H1 (cell line): ENCODE data around the gene ATP6V1E1. TPM values are rescaled to one million over a fixed set of nuclear protein-coding genes. Genes with fewer than 3 reads are reported as not detected.
A peak's percentile ranks its signal among the peaks of the same experiment; 100 is the strongest.

ENCODE experiments used
- CTCF ChIA-PET: fragments of 300-600 bp; sonication (Branson Sonifier 250); formaldehyde crosslinking; loops from one replicate; lab custom pipeline; 2021; ENCODE audit not compliant: partially characterized antibody; lab: Charles Lee
- POLR2A ChIA-PET: fragments of 300-600 bp; sonication (Branson Sonifier 250); formaldehyde crosslinking; loops from one replicate; lab custom pipeline; 2021; ENCODE audit warnings: inconsistent platforms; ENCODE audit not compliant: partially characterized antibody; lab: Charles Lee
- DNase-seq, 2 experiments: peaks; one replicate each; pipeline versions ENCODE4 v3.0.0 to v3.0.0-alpha.2; 2010 to 2022; ENCODE audit warnings: low spot score in 2 of 2, low read depth in 1 of 2, mixed read lengths in 1 of 2
- FAIRE-seq: peaks from 2 replicates; lab custom pipeline; 2011; peaks lifted over from hg19 to GRCh38; lab: Jason Lieb, UNC
- H2AFZ ChIP-seq: 2 replicates; pipeline ENCODE4 v1.8.1; 2012; ENCODE audit warnings: low read length, inconsistent platforms
- H2AK5ac ChIP-seq: 2 replicates; pipeline ENCODE4 v1.6.1; 2013; ENCODE audit warnings: low read depth, low read length
- H2BK120ac ChIP-seq: replicated peaks from 2 replicates; pipeline ENCODE3; 2013; ENCODE audit warnings: low read depth, low read length, inconsistent platforms
- H2BK12ac ChIP-seq: 2 replicates; pipeline ENCODE4 v1.6.1; 2013; ENCODE audit warnings: low read depth, low read length
- H2BK15ac ChIP-seq: 2 replicates; pipeline ENCODE4 v1.6.1; 2013; ENCODE audit warnings: low read length
- H2BK20ac ChIP-seq: 2 replicates; pipeline ENCODE4 v1.6.1; 2013; ENCODE audit warnings: low read length
- H2BK5ac ChIP-seq: 2 replicates; pipeline ENCODE4 v1.6.1; 2013; ENCODE audit warnings: low read depth, low read length
- H3K14ac ChIP-seq: 2 replicates; pipeline ENCODE4 v1.6.1; 2013; ENCODE audit warnings: inconsistent platforms; ENCODE audit not compliant: insufficient read length
- H3K18ac ChIP-seq: 2 replicates; pipeline ENCODE4 v1.6.1; 2013; ENCODE audit warnings: low read length; ENCODE audit errors: extremely low read depth
- H3K23ac ChIP-seq: 2 replicates; pipeline ENCODE4 v1.6.1; 2013; ENCODE audit warnings: inconsistent platforms; ENCODE audit not compliant: insufficient read length
- H3K23me2 ChIP-seq: 2 replicates; pipeline ENCODE4 v1.6.1; 2013; ENCODE audit warnings: low read depth, low read length
- H3K27ac ChIP-seq: 2 replicates; pipeline ENCODE4 v1.6.1; 2011; ENCODE audit warnings: low read depth, low read length, inconsistent platforms
- H3K27me3 ChIP-seq, 4 experiments: replicated peaks in 1 of 4; 1 replicate in 1 of 4; 2 replicates in 3 of 4; pipeline versions ENCODE4 v1.6.1 to v1.8.1; 2011 to 2013; ENCODE audit warnings: low read length in 3 of 4, mild to moderate bottlenecking in 3 of 4, inconsistent platforms in 2 of 4, mixed read lengths in 2 of 4, moderate library complexity in 1 of 4; ENCODE audit not compliant: control insufficient read depth in 3 of 4, insufficient read depth in 3 of 4; ENCODE audit errors: extremely low read depth in 1 of 4
- H3K36me3 ChIP-seq, 4 experiments: 2 replicates each; pipeline versions ENCODE4 v1.6.1 to v1.8.1; 2011 to 2013; ENCODE audit warnings: mild to moderate bottlenecking in 4 of 4, low read length in 3 of 4, moderate library complexity in 2 of 4, control low read depth in 1 of 4, inconsistent platforms in 1 of 4; ENCODE audit not compliant: insufficient read depth in 4 of 4, control insufficient read depth in 2 of 4
- H3K4ac ChIP-seq: replicated peaks from 2 replicates; pipeline ENCODE3; 2013; ENCODE audit warnings: low read length, low read depth, mixed read lengths, inconsistent platforms; ENCODE audit not compliant: insufficient read length
- H3K4me1 ChIP-seq, 4 experiments: replicated peaks in 1 of 4; 1 replicate in 1 of 4; 2 replicates in 3 of 4; pipeline versions ENCODE4 v1.6.1 to v1.8.1; 2011 to 2013; ENCODE audit warnings: low read length in 3 of 4, inconsistent platforms in 2 of 4, mixed read lengths in 1 of 4; ENCODE audit not compliant: insufficient read depth in 4 of 4, control insufficient read depth in 3 of 4
- H3K4me2 ChIP-seq, 2 experiments: 2 replicates each; pipeline versions ENCODE4 v1.6.1 to v1.8.1; 2011 to 2013; ENCODE audit warnings: low read depth in 2 of 2, low read length in 2 of 2, control low read depth in 1 of 2, inconsistent platforms in 1 of 2, mild to moderate bottlenecking in 1 of 2; ENCODE audit not compliant: insufficient read depth in 1 of 2
- H3K4me3 ChIP-seq, 4 experiments: fragments of 200-600, 300-600 bp in 1 of 4; sonication (generic), shearing (Covaris generic), sonication (Bioruptor Twin) in 1 of 4; 2 replicates each; pipeline versions ENCODE4 v1.5.1 to v1.8.1; 2011 to 2016; ENCODE audit warnings: low read length in 4 of 4, low read depth in 3 of 4, control low read depth in 2 of 4, inconsistent platforms in 2 of 4, mild to moderate bottlenecking in 2 of 4, mixed read lengths in 1 of 4, moderate library complexity in 1 of 4; ENCODE audit not compliant: insufficient read depth in 2 of 4; ENCODE audit errors: extremely low read depth in 1 of 4
- H3K56ac ChIP-seq: replicated peaks from 2 replicates; pipeline ENCODE3; 2013; ENCODE audit warnings: low read depth, mild to moderate bottlenecking, mixed read lengths, low read length, inconsistent platforms; ENCODE audit not compliant: insufficient read length
- H3K79me1 ChIP-seq: 2 replicates; pipeline ENCODE4 v1.6.1; 2013; ENCODE audit warnings: low read depth, low read length, control low read depth
- H3K79me2 ChIP-seq, 2 experiments: 2 replicates each; pipeline versions ENCODE4 v1.6.1 to v1.8.1; 2012 to 2013; ENCODE audit warnings: low read length in 2 of 2, mild to moderate bottlenecking in 2 of 2, inconsistent platforms in 1 of 2; ENCODE audit not compliant: insufficient read depth in 2 of 2, control insufficient read depth in 1 of 2
- H3K9ac ChIP-seq, 4 experiments: replicated peaks in 1 of 4; 1 replicate in 1 of 4; 2 replicates in 3 of 4; pipeline versions ENCODE4 v1.6.1 to v1.8.1; 2011 to 2013; ENCODE audit warnings: low read depth in 3 of 4, low read length in 3 of 4, control low read depth in 2 of 4, mild to moderate bottlenecking in 2 of 4, moderate library complexity in 2 of 4, inconsistent platforms in 1 of 4; ENCODE audit errors: extremely low read depth in 1 of 4
- H3K9me3 ChIP-seq, 2 experiments: 2 replicates each; pipeline versions ENCODE4 v1.6.1 to v1.8.1; 2012 to 2013; ENCODE audit warnings: mild to moderate bottlenecking in 2 of 2, moderate library complexity in 2 of 2, control low read depth in 1 of 2, inconsistent platforms in 1 of 2, low read depth in 1 of 2, low read length in 1 of 2, mixed read lengths in 1 of 2; ENCODE audit not compliant: insufficient read depth in 2 of 2
- H4K20me1 ChIP-seq, 2 experiments: replicated peaks in 1 of 2; 2 replicates each; pipeline versions ENCODE3 to v1.8.1; 2011 to 2013; ENCODE audit warnings: inconsistent platforms in 2 of 2, low read length in 2 of 2, mild to moderate bottlenecking in 1 of 2; ENCODE audit not compliant: insufficient read depth in 2 of 2, control insufficient read depth in 1 of 2
- H4K5ac ChIP-seq: 2 replicates; pipeline ENCODE4 v1.6.1; 2013; ENCODE audit warnings: low read length, low read depth, mixed read lengths, inconsistent platforms; ENCODE audit not compliant: insufficient read length
- H4K8ac ChIP-seq: 2 replicates; pipeline ENCODE4 v1.8.0; 2013; ENCODE audit warnings: mild to moderate bottlenecking, moderate library complexity, low read length, inconsistent platforms; ENCODE audit not compliant: insufficient read depth; ENCODE audit errors: extremely low read depth
- H4K91ac ChIP-seq: replicated peaks from 2 replicates; pipeline ENCODE3; 2013; ENCODE audit warnings: low read length, mixed read lengths, inconsistent platforms; ENCODE audit not compliant: insufficient read length
- BACH1 ChIP-seq: IDR thresholded peaks from 2 replicates; pipeline ENCODE4 v1.6.1; 2012; ENCODE audit warnings: low read length, improper control_type of control experiment
- CBX8 ChIP-seq: fragments of 300-800, 300-1000 bp; sonication (generic); IDR thresholded peaks from 2 replicates; pipeline ENCODE4 v1.7.1; 2016; ENCODE audit warnings: low read depth, low read length, borderline replicate concordance
- CREB1 ChIP-seq: IDR thresholded peaks from 2 replicates; pipeline ENCODE4 v1.6.1; 2012; ENCODE audit warnings: inconsistent platforms
- GABPA ChIP-seq: IDR thresholded peaks from 2 replicates; pipeline ENCODE4 v1.6.1; 2011; ENCODE audit warnings: mild to moderate bottlenecking, low read length, moderate library complexity, borderline replicate concordance; ENCODE audit not compliant: insufficient read depth
- HDAC2 ChIP-seq, 2 experiments: fragments of 300-600 bp in 1 of 2; sonication (generic) in 1 of 2; IDR thresholded peaks; 2 replicates each; pipeline ENCODE4 v1.6.1; 2011 to 2012; ENCODE audit warnings: low read depth in 2 of 2, low read length in 2 of 2, mild to moderate bottlenecking in 2 of 2, moderate library complexity in 2 of 2, borderline replicate concordance in 1 of 2, inconsistent platforms in 1 of 2
- KDM5A ChIP-seq: fragments of 200-600 bp; IDR thresholded peaks from 2 replicates; pipeline ENCODE4 v1.7.1; 2012; ENCODE audit warnings: mild to moderate bottlenecking, low read length, inconsistent platforms, mixed read lengths
- POLR2AphosphoS5 ChIP-seq: IDR thresholded peaks from 2 replicates; pipeline ENCODE4 v1.6.1; 2011; ENCODE audit warnings: low read depth, low read length
- SP1 ChIP-seq: IDR thresholded peaks from 2 replicates; pipeline ENCODE4 v1.6.1; 2011; ENCODE audit warnings: low read depth, low read length
- SUZ12 ChIP-seq: fragments of 200-600 bp; sonication (generic); IDR thresholded peaks from 2 replicates; pipeline ENCODE4 v1.6.1; 2012; ENCODE audit warnings: mild to moderate bottlenecking, inconsistent platforms, low read length, moderate library complexity, mixed read lengths
- WGBS, 2 experiments: shearing (Covaris generic) in 1 of 2; methylation state at CpG; one replicate each; pipeline versions ENCODE4 v1.1.6 to v1.1.7; 2013 to 2015; ENCODE audit warnings: low lambda C conversion rate in 2 of 2, mixed read lengths in 2 of 2, inconsistent platforms in 1 of 2, low coverage in 1 of 2, missing lambda C conversion rate in 1 of 2; ENCODE audit not compliant: insufficient replicate concordance in 2 of 2, insufficient coverage in 1 of 2, insufficient read length in 1 of 2; ENCODE audit errors: extremely low coverage in 1 of 2, missing lambda C conversion rate in 1 of 2; 5-methylcytosine and 5-hydroxymethylcytosine counted together
- polyA plus RNA-seq, 7 experiments: library from polyadenylated mRNA; depleted of rRNA in 3 of 7; stranded (reverse) in 5 of 7; unstranded in 2 of 7; fragments of >200 nt in 5 of 7; fragments of 200-250 nt in 2 of 7; gene quantifications; 1 replicate in 5 of 7; 2 replicates in 1 of 7; 4 replicates in 1 of 7; pipeline versions ENCODE4 v1.2.1 to v1.2.3, GENCODE V29; 2011 to 2013; ENCODE audit warnings: missing spikeins in 2 of 7, mixed read lengths in 2 of 7
- total RNA-seq: library from RNA; stranded (reverse); fragmentation: NEBNext Ultra II Directional; extraction: Animal tissue kit (Norgen Biotek cat#: 25700); gene quantifications from 2 replicates; pipeline ENCODE4 v1.2.1, GENCODE V29; 2021
- TF ChIP-seq, protein P1 (sequence below): IDR thresholded peaks from 2 replicates; pipeline ENCODE4 v1.6.1; 2011; ENCODE audit warnings: low read length, improper control_type of control experiment
- TF ChIP-seq, protein P2 (sequence below): IDR thresholded peaks from 2 replicates; pipeline ENCODE4 v1.6.1; 2012; ENCODE audit warnings: inconsistent platforms

The ATP6V1E1 gene
- total and polyA plus RNA-seq, 2 of the 8 experiments (the other 6 are each of a cell fraction or from before 2014, with no cell fraction given): 80.4 to 88.1 TPM

DNA sequence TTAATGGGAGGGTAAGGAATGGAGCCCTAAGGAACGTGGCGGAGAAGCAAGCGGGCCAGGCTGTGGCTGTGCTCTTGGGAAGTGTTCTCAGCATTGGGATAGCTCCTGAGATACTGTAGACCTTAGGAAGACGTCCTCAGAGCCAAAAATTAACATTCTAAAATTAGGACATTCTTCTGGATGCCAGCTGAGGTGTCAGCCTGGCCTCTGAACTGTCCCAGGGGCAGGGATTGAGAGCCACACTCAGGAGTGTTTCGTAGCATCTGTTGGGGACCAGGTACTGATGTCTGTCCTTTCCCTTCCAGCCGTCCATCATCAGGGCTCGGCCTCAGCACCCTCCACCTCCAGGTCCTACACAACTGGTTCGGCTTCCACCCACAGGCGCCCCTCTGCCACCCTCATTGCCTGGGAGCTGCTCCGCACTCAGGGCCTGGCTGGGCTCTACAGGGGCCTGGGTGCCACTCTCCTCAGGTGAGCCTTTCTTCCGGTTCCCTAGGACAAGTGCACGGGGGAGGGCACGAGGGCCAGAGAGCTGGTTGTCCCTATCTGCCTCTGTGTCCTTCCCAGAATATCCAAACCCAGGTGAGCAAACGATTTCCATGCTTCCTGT lies 41.6 kb downstream of the ATP6V1E1 start:
- CTCF ChIA-PET: interaction anchor here (1.1 to 4.0 kb wide), 4 partner anchors 9 to 162 kb away, joined by 3 to 27 read pairs (median 4); no protein-coding TSS in a partner anchor
- no peaks in the 10 kb centered on the region for H3K23me2 ChIP-seq
- no peak overlapping the region for H3K56ac ChIP-seq
- FAIRE-seq: no peak
- H2BK20ac ChIP-seq: no peak overlapping the region
- no peak overlapping the region for H2BK15ac ChIP-seq
- POLR2A ChIA-PET: interaction anchor here (0.6 to 3.0 kb wide), 4 partner anchors 11 to 138 kb away, joined by 3 to 16 read pairs (median 8); partner anchors contain the start of gene SLC25A18
- H2BK5ac ChIP-seq: no peak overlapping the region
- no peak overlapping the region for H3K4me2 ChIP-seq
- H3K4ac ChIP-seq: no peak overlapping the region
- H4K20me1 ChIP-seq: no peaks in the 10 kb centered on the region
- no peak overlapping the region for H3K18ac ChIP-seq
- H2AFZ ChIP-seq: no peak overlapping the region
- H3K23ac ChIP-seq: no peak overlapping the region
- DNase-seq: no peak
- no peak overlapping the region for H3K9ac ChIP-seq
- 88% methylated on average over 14 of the region's 14 CpGs; no CpG with 5 or more reads in 1 of the 2 experiments for WGBS, 2 experiments
- H3K79me2 ChIP-seq: no peaks in the 10 kb centered on the region
- no peaks in the 10 kb centered on the region for H3K9me3 ChIP-seq
- H3K79me1 ChIP-seq: no peaks in the 10 kb centered on the region
- no peak overlapping the region for H3K4me3 ChIP-seq
- no peak overlapping the region for H2BK12ac ChIP-seq
- peaks cover 7 to 10% (median 9%) of the 10 kb centered on the region in 4 experiments; a peak in 4 of 8 replicates for H3K36me3 ChIP-seq
- no peaks in the 10 kb centered on the region for H3K4me1 ChIP-seq
- H2BK120ac ChIP-seq: no peak overlapping the region
- no peak overlapping the region for H3K27ac ChIP-seq
- H3K27me3 ChIP-seq: no peaks in the 10 kb centered on the region
- no peak overlapping the region for H3K14ac ChIP-seq
- no peak overlapping the region for H4K5ac ChIP-seq
- H4K8ac ChIP-seq: peak overlapping the region; percentile 25; the same call in 1 of the 2 replicates
- H2AK5ac ChIP-seq: no peak overlapping the region
- H4K91ac ChIP-seq: no peak overlapping the region
- TF ChIP-seq SP1: no peak
- no peak for TF ChIP-seq BACH1
- no peak for TF ChIP-seq GABPA
- no peak for TF ChIP-seq SUZ12
- TF ChIP-seq CBX8: no peak
- TF ChIP-seq, protein P1, sequence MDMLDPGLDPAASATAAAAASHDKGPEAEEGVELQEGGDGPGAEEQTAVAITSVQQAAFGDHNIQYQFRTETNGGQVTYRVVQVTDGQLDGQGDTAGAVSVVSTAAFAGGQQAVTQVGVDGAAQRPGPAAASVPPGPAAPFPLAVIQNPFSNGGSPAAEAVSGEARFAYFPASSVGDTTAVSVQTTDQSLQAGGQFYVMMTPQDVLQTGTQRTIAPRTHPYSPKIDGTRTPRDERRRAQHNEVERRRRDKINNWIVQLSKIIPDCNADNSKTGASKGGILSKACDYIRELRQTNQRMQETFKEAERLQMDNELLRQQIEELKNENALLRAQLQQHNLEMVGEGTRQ: no peak
- TF ChIP-seq POLR2AphosphoS5: no peak
- TF ChIP-seq, protein P2, sequence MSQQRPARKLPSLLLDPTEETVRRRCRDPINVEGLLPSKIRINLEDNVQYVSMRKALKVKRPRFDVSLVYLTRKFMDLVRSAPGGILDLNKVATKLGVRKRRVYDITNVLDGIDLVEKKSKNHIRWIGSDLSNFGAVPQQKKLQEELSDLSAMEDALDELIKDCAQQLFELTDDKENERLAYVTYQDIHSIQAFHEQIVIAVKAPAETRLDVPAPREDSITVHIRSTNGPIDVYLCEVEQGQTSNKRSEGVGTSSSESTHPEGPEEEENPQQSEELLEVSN: no peak
- no peak for TF ChIP-seq HDAC2 (IDR thresholded peaks at IDR 0.05; ENCODE audit: borderline replicate concordance in 1 of 2, low read depth in 2 of 2, low read length in 2 of 2)
- TF ChIP-seq CREB1: no peak
- TF ChIP-seq KDM5A: no peak
